Middle frontal gyrus (tissue), 1 donor: ENCODE data around the gene MEAK7.

Source experiments
- DNase-seq: peaks from one replicate; pipeline ENCODE4 v3.0.0-alpha.2; 2015; ENCODE audit warnings: low spot score; ENCODE audit errors: extremely low spot score

The MEAK7 gene, protein sequence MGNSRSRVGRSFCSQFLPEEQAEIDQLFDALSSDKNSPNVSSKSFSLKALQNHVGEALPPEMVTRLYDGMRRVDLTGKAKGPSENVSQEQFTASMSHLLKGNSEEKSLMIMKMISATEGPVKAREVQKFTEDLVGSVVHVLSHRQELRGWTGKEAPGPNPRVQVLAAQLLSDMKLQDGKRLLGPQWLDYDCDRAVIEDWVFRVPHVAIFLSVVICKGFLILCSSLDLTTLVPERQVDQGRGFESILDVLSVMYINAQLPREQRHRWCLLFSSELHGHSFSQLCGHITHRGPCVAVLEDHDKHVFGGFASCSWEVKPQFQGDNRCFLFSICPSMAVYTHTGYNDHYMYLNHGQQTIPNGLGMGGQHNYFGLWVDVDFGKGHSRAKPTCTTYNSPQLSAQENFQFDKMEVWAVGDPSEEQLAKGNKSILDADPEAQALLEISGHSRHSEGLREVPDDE

DNA sequence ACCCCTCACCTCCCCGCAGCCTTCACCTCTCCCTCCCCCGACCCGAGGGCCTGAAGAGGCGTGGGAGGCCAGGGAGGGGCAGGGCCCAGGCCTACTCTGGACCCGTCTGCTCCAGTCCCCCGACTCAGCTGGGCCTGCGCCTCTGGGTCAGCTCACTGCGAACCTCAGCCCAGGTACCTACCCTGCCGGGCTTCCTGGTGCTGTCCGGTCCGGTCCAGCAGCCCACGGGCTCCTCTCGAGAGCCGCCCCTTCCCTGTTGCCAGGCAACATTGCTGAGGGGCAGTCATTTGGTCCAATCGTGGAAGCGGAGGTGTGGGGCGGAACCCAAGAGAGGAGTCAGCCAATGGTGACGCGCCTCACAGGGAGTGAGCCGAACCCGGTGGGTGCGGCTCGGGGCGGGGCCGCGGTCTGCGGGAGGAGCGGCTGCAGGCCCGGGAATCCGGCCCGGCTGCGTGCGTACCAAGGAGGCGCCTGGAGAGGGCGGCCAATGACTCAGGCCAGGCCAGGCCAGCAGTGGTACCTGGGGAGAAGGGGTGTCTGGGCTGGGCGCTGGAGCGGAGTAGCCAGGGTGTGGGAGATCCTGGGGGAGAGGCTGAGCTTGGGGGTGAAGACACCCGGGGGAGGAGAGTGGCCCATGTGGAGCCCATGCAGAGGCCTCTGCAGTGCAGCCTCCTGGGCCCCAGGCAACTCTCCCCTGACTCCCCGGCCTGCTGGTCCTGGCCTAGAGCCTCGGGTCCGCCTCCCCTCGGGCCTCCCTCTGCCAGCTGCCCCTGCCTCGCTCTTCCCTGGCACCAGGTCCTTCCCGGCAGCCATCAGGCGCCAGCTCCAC, at the start of gene MEAK7:
Gene MEAK7 (minus strand): TSS at position 240 of the 829 bp plus-strand sequence. CDS start 6,573 bp downstream, outside the sequence.
- DNase-seq, result peak; percentile 98

DNA sequence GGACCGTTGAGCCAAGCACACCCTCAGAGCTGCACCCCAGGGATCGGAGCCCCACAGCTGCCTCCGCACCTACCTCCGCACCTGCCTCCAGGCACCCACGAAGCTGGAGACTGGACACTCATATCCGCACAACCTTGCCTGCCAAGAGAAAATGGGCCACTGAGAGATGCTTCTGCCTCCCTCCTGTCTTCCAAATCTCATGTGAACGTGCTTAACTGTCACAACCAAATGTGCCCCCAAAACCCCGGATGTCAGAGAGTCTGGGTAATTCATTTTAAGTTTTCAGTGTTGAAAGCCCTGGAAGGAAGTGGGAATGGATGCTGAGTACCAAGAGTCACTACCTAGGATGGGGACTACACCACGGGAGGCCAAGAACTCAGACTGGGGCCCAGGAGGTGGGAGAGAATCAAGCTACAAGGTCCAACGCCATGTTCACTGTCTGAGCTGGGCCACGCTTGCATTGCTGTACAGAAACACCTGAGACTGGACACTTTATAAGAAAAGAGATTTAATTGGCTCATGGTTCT, 49.5 kb upstream of the MEAK7 start:
- no peak for DNase-seq

DNA sequence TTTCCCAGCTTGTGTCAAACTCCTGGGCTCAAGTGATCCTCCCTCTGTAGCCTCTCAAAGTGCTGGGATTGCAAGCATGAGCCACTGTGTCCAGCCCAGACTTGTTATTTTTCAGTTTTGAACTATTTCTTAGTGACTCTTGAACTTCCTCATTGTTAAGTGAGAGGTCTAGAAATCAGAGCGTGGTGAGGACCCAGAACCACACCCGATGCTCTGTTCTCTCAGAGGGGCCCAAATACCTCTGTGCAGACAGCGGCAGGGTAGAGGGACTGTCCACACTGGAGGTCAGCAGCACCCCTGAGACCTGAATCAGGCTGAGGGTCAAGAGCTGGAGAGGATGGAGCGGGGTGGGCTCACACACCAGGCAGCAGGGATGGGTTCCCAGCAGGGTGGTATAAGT, 47.7 kb upstream of the MEAK7 start:
- DNase-seq, result no peak

DNA sequence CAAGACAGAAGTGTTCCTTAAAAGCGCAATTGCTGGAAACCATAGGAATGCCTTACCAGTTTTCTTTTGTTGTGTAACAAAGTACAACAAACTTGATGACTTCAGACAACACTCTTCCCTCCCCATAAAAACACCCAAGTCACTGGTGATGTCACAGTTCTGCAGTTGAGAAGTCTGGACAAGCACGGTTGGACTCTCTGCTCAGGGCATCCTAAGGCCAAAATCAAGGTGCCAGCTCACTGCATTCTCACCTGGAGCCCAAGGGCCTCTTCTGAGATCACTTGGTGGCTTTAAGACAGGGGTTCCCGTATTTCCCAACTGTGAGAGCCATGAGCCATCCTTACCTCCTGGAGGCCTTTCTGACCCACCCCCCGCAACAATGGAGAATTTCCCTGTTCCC, 45.6 kb upstream of the MEAK7 start:
- DNase-seq, result no peak

DNA sequence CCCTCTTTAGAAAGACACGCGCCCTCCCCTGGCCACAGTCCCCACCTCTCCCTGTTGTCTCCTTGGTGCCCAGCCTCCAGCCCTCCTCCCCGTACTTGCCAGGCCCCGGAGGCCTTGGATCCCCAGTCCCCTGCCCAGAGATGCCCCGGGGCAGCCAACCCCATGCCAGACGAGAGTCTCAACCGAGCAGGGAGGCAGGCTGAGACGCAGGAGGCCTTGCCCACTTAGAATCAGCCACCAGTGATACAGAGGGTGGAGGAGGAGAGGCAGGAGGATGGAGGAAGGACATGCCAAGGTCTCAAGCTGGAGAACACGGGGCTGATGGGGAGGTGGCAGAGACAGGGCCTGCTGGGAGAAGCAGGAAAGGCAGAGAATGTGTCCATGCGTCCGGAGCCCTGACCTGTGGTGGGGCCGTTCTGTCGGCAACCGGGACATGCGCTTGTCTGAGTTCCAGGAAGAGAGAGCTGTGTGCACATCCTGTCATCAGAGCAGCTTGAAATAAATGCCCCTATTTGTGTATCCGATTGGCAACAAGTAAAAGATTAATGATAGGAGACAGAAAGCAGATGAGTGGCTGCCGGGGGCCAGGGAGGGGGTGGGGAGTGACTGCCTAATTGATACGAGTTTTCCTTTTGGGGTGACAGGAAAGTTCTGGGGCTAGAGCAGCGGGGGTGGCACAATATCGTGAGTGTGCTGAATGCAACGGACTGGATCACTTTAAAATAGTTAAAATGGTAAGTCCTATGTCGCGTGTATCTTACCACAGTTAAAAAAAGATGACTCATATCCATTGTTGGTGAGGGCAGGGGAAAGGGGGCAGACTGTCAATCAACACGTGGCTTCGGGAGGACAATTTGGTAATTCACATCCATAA, 44.7 kb upstream of the MEAK7 start:
- no peak for DNase-seq

DNA sequence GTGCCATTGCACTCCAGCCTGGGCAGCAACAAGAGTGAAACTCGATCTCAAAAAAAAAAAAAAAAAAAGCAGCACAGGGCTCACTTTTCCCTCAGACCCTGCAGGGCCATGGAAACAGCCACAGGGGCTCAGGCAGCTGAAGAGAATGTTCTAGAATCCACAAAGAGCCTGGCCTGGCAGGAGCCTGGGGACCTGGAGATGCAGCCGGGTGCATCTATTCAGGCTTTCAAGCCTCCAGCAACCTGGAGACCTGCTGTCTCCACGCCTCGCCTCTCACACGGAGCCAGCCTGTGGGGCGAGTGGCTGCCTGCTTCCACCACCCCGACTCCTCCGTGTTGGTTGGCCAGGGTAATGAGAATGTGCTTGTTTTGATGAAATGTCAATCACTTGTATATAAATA, 44.0 kb upstream of the MEAK7 start:
- no peak for DNase-seq

DNA sequence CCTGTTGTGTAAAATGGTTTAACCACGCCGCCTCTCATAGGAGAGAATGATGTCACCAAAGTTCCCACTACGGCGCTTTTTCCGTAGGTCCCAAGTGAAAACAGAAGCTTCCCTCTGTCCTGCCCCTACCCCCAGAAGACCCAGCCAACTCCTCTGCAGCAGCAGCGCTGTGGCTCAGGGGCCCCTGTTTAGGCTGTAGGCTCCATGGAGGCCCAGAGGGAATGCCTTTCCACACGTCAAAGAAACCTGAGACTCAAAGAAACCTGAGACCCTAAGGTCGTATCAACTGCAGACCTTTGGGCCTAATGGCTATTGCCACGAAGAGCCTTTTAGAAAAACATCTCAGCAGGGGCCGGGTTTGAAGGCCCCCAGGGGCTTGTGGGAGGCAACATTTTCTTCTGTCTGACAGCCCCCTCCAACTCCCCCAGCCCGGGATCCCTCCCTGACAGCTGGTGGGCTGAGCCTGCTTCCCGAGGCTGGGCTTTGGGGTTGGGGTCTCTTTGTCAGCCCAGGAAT, 43.1 kb upstream of the MEAK7 start:
- no peak for DNase-seq

DNA sequence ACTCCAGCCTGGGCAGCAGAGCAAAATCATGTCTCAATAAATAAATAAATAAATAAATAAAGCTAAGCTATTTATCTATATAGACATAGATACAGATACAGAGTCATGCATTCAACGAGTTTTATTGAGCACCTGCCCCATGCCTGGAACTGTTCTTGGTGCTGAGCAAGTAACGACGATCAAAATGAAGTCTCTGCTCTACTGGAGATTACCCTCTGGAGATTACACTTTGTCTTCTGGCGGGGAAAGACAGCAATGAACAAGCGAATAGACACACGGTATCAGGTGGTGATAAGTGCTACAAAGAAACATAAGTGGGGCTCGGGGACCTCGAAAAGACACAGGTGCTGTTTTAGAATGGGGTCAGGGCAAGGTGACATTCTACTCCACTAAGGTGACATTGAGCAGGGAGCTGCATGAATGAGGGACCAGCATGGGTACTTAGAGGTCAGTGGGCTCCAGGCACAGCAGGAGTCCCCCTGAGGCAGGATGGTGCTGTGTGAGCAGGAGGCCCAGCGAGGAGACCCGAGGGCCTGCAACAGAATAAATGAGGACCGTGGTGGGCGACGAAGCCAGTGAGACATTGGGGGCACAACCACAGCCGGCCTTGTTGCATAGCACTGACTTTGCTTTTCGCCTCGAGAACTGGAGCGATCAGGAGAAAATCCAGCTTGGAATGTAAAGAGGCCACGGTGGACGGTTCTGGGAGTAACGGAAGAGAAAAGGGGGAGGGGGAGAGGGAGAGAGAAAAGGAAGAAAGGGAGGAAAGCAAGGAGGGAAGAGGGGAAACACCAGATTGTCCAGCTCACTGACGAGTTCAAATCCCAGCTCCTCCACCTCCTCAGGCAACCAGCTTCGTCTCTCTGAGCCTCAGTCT, 42.4 kb upstream of the MEAK7 start:
- no peak for DNase-seq

DNA sequence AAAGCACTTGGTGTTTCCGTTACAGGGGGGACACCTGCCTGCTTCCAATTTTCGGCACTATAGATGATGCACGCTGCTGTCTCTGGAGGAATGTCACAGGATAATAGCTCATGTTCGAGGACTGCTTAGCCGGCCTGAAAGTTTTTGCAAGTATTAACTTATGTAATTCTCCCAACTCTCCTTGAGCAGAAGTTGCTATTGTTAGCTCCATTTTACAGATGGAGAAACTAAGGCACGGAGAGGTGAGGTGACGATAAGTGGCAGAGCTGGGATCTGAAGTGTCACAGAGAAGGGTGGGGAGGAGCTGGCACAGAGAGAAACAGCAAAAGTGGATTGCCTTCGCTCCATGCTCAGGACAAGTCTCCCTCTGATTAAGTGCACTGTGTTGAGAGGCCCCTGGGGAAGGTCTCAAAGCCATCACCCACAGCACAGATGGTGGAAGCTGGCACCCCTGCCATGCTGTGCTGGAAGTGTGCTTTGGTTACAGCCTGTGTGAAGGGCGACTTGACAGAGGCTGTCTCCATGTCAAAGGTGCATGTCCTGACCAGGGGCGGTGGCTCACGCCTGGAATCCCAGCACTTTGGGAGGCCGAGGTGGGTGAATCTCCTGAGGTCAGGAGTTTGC, 40.8 kb upstream of the MEAK7 start:
- no peak for DNase-seq

DNA sequence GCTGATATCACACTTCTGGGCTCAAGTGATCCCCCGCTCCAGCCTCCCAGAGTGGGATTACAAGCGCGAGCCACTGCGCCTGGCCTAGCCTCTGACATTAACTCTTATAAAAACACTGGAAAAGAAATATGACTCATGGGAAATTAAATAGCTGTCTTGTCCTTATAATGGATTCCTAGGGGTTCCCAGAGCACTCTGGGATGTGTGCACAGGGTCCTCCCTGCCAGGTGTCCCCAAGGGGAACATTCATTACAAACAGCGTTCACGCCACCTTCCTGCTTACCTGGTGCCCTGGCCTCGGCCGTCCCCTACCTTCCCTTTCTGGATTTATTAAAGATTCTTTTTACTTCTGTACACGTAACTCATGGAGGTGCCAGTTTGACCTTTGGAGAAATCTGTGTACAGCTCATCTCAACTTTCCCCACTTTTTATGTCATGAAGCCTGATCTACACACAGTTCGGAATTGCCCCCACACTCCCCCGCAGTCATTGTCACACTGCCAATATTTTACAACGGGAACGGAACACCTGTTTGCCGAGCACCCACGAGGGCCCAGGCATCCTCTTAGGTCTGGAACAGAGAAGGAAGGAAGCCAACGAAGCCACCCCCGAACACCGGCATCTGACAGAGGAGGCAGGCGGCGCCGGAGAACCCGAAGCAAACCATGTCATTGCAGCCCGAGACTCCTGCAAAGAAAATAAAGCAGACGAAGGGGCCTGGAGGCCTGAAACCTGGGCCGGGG, 39.7 kb upstream of the MEAK7 start:
- no peak for DNase-seq

DNA sequence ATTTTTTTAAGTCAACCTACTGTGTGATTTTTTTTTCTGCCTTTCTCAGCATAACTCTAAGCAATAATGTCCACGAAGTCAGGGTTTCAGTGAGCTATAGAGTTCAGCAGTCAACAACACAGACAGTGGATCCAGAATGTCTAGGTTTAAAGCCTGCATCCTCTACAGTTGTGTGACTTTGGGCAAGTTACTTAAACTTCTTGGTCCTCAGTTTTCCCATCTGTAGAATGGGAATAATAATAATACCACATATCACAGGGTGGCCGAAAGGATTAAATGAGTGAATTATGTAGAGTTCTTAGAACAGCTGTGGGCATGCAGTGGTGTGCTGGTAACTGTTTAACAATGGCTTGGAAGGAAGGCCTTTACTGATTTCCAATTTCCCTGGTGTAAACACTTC, 38.8 kb upstream of the MEAK7 start:
- no peak for DNase-seq

DNA sequence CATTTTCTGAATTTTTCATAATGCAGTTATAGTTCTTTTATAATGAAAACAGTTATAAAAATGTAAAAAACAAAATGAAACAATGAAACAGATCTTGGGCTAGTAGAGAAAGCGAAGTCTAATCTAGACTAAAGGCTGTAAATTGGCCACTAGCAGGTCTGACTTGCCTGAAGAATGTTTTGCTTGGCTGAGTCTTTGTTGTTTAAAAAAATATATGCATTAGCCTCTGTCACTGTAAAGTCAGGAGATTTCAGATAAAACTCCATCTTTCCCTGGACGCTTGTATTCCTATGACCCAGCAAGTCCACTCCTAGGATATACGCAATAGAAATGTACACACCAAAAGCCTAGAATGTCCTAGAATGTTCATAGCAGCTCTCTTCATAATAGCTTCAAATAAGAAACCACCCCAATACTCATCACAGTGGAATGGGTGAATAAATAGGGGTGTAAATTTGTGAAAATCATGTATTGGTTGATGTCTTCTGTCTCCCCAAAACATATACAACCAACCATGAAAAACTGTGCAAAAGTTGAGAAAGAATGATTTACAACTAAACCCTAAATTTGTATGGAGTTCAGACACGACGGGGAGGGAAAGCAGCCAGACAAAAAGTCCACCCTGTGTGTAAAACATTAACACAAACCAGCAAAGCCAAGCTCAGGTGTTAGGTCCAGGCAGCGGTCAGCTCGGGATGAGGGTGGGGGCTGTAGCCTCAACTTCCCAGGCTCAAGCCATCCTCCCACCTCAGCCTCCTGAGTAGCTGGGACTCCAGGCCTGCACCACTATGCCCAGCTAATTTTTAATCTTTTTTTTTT, 37.7 kb upstream of the MEAK7 start:
- DNase-seq, result no peak

DNA sequence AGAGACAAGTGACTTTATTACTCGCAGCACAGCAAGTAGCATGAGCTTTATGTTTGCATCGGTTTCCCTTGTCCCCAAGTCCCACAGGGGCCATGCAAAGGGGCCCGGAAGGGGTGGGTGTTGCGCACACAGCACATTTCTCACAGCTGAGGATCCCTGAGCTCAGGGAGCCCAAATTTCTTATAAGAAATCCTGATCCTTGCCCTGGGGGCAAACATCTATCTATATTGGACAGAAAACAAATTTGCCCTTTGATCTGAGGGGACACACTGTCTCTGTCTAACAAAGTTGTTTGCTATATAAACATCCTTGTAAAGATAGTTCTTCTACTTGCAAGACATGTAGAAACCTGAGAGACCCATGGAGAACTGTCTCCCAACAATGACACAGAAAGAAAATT, 35.7 kb upstream of the MEAK7 start:
- no peak for DNase-seq

DNA sequence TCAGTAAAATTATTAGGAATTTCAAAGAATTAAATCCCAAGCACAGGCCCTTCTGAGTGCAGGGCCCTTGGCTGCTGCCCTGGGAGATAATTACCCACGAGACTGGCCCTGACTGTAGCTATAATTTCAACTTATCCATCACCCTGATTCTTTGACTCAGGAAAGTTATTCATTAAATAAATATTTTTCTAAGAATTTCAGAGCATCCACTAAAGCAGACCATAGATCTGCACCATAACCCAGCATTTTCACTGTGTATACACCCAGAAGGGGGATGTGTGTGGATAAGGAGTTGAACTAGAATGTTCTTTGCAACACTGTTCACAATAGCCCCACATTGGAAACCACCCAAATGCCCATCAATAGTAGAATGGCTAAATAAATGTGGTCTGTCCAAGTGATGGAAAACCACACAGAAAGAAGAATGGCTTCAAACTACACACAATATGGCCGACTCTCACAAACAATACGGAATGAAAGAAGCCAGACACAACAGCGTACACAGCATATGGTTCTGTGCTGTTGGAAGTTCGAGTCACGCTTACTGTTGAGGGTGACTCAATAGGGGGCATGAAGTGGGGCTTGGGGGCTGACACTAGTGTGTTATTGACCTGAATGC, 33.9 kb upstream of the MEAK7 start:
- DNase-seq, result no peak

DNA sequence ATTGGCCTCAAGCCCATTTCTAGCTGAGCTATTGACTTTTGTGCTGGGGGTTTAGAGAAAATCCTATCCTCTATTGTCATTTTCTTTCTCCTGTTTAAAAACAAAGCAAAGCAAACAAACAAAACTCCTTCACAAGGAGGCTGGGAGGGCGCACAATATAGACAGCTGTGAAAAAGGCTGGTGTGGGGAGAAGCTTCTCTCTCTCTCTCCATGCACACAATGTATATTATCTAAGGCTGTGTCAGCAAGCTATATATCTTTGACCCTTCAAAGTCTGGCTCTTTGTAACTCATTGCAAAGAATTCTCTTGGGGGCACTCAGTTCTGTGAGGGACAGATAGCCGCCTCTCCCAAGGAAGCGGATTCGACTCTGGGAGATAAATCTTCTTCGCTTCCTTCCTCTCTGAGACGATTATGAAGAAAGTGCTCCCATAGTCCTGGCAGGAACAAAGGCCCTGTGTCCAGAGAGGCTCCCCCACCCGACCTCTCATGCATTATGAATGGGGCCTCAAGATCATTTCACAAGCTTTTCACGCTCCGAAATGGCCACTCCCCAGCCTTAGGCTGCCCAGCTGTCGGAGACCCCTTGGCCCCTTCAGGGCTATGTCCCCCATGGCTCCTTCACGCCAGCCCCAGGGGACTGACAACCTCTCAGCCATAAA, 33.2 kb upstream of the MEAK7 start:
- DNase-seq, result no peak

DNA sequence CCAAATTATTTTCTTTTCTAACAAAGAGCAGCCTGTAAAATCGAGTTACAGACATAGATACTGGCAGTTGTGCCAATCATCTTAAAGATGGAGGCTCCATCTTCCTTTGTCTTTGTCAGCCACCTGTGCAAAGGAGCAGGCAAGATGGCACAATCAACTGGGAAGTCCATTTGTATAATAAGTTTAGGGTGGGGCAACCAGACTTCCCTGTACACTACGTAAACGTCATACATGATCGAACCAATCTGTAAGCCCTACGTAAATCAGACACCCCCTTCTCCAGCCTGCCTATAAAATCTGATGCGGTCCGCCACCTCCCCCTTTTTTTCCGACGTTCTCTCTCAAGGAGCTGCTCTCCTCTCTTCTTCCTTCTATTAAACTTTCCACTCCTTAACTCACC, 31.4 kb upstream of the MEAK7 start:
- DNase-seq, result no peak

DNA sequence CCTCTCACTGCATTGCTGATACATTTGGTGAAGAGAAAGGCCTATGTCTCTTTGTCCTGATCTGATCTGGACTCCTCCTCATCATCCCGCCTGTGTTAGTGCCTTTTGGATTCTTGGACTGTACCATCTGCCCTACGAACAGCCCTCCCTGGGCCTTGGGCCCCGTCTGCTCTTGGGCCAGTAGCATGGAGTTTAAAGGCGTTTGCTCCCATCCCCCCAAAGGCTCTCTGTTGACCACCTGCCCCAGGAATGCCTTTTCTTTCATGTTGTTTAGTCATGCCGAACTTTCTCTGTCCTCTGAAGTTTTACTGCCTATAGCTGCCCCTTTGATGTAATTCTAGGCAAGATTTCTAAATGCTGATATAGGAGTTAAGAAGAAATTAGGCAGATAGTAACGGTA, 30.9 kb upstream of the MEAK7 start:
- no peak for DNase-seq
